GM12874 (cell line): ENCODE results near the gene TBC1D22A.

Source experiments
- TF ChIP-seq, protein P1 (sequence below): IDR thresholded peaks from 2 replicates; pipeline ENCODE4 v1.5.1; 2011; ENCODE audit warnings: low read depth, mild to moderate bottlenecking, control low read depth, low read length, moderate library complexity; ENCODE audit not compliant: insufficient read depth

TBC1D22A gene

DNA sequence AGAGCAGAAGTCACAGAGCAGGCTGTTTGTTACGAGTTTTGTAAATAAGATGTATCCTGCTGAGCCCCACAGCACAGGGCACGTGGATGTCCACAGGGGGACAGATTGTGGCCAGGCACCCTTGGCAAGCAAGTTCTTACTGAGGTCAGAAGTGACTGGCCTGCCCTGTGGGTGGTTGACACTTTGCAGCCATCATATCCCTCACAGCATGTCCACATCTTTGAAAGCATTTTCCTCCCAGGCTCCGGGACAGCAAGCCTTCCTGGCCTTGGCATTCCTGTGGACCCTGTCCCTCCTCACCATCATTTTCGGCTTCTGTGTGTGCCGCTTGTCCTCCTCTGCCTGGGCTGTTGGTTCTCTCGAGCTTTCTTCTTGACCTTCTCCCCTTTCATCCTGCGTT lies 189.5 kb downstream of the TBC1D22A start:
- TF ChIP-seq, protein P1, sequence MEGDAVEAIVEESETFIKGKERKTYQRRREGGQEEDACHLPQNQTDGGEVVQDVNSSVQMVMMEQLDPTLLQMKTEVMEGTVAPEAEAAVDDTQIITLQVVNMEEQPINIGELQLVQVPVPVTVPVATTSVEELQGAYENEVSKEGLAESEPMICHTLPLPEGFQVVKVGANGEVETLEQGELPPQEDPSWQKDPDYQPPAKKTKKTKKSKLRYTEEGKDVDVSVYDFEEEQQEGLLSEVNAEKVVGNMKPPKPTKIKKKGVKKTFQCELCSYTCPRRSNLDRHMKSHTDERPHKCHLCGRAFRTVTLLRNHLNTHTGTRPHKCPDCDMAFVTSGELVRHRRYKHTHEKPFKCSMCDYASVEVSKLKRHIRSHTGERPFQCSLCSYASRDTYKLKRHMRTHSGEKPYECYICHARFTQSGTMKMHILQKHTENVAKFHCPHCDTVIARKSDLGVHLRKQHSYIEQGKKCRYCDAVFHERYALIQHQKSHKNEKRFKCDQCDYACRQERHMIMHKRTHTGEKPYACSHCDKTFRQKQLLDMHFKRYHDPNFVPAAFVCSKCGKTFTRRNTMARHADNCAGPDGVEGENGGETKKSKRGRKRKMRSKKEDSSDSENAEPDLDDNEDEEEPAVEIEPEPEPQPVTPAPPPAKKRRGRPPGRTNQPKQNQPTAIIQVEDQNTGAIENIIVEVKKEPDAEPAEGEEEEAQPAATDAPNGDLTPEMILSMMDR: no peak

DNA sequence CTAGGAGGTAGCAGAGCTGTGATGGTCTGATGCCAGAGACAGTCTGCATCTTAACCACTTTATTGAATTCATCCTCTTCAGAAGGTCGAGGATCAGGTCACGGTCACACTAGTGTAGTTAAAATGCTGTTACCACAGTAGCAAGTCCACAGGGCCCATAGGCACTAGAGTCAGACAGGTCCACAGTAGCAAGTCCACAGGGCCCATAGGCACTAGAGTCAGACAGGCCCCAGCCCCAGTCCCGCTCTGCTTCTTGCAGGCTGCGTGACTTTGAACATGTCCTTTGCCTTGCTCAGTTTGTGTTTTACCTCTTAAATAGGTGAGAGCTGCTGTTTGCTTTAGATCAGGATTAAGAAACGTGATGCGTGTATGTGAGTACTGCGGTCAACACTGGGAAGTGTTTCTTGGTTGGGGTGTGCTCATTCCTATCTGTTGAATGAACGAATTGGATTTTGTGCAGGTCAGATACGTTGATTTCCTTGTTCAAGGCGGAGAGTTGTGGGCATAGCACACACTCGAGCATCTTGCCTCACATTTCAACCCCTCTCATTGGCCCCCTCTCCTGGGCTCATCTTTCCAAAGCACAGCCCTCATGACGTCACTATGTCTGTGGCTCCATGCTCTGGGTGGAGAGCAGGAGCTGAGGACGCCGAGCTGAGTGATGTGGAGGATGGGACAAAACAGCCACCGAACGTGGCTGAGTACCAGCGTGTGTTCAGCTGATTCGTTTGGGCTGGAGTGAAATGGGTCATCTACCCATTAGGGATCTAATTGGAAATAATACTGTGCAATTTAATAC lies 191.7 kb downstream of the TBC1D22A start:
- TF ChIP-seq, protein P1: no peak

DNA sequence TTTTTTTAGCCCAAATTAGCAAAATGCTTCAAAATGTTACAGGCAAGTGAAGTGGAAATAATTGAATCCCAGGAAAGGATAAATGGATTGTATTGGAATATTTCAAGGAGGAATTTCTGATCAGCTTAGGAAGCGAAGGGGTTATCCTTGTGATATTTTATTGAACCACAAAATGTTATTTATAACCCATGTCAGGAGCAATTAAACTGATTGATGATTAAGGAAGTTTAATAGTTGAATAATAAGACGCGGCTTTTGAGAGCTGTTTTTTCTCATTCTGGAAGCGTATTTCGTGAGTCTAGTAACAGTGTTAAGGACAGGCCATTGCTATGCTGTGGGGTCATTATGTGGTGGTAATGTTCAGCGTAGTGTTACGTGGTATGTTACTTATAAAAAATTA lies 192.3 kb downstream of the TBC1D22A start:
- TF ChIP-seq, protein P1: no peak

DNA sequence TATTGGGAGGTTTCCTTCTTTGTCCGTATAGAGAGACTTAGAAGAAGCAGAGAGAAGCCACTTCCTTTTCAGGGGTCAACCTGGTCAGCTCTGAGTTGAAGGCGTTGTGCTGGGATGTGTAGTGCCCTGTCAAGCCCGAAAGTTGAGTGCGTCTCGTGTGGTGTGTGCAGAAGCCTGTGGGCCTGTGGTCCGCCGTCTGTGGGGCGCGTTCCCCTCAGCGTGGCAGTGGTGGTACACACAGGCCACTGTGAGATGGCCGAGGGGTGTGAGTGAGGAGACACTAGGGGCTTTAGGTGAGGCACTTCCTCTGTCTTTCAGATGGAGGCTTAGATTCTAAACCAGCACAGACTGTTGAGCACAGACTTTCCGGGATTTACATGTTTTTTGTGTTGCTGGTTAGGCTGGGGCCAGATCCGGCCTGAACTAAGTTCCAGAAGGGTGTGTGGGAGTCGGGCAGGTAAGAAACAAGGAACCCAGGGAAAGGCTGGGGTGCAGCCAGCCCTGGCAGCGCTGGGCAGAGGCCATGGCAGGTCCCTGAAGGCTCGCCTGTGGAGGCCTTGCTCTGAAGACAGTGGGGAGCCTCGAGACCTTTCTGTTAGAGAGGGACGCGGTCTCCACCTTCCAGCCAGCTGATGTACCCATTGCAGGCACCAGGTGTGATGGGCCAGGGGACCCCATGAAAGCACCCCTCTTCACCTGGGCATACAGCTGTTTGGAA lies 194.2 kb downstream of the TBC1D22A start:
- TF ChIP-seq, protein P1: no peak

DNA sequence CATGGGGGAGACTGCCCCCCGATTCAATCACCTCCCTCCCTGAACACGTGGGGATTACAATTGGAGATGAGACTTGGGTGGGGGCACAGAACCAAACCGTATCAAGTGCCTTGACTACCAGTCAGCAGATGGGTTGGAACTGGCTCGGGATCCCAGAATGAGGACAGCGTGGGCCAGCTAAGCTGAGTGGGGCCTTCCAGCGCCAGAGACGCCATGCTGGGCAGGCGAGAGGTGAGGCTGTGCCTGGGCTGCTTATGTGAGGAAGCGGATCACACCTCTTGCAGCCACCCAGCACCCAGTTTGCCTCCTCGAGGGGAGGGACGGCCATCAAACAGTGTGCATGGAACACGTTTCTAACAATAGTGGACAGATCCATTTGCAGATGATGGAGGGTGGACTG lies 195.1 kb downstream of the TBC1D22A start:
- TF ChIP-seq, protein P1: no peak

DNA sequence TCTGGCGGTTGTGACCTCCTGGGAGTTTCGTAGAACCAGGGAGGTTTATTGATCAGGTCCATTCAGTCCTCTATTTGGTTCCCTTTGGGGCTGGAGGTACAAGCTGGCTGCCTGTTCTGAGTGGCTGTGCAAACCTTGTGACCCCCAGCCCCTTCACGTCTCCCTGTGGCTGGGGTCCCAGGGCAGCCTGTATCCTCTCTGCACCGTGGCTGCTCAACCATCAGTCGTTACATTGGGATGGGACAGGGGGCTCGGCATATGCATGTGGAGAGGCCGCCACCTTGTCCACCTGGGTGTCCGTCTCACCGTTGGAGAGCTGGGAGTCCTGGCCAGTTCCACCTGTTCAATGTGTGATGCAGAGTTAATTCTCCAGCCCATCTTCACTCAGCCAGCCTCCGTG lies 195.7 kb downstream of the TBC1D22A start:
- TF ChIP-seq, protein P1: no peak

DNA sequence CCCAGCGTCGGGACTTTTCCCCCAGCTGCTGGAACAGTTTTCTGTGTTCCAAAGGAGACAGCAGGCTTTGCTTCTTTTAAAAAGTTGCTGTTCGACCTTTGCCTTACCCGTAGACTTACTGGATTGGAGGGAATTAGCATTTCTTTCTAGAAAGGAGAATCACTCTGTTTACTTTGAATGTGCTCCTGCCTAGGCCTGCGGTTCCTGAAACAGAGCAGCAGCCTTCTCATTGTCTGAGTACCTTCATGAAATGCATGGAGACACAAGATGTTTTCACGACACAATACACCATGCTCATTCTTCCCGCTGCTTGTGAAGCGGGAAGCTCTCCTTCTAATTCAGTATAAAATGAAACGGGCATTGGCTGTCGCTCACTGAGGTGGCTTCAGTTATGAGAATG lies 196.2 kb downstream of the TBC1D22A start:
- TF ChIP-seq, protein P1: no peak
